K562 (cell line): ENCODE measurements around the gene SRD5A1. TPM values are rescaled to one million over a fixed set of nuclear protein-coding genes. Genes with fewer than 3 reads are reported as not detected.
A peak's percentile ranks its signal among the peaks of the same experiment; 100 is the strongest.

Source experiments
- CREB3L1 ChIP-seq: fragments of 450-650 bp; IDR thresholded peaks from 2 replicates; pipeline ENCODE4 v1.6.1; 2014; ENCODE audit warnings: low read depth, mild to moderate bottlenecking, moderate library complexity, borderline replicate concordance
- ELF1 ChIP-seq: fragments of 200-800 bp; sonication (Bioruptor generic); IDR thresholded peaks from 2 replicates; pipeline ENCODE4 v1.6.1; 2016; ENCODE audit warnings: missing genetic modification characterization, missing compliant biosample characterization
- MYBL2 ChIP-seq, 2 experiments: fragments of 450-650 bp in 1 of 2; sonication (generic) in 1 of 2; formaldehyde crosslinking in 1 of 2; IDR thresholded peaks; 2 replicates each; pipeline versions ENCODE4 v1.6.1 to v1.8.1; 2017 to 2022; ENCODE audit warnings: borderline replicate concordance in 1 of 2, inconsistent platforms in 1 of 2, low read depth in 1 of 2, mild to moderate bottlenecking in 1 of 2, missing genetic modification reagents in 1 of 2, moderate library complexity in 1 of 2
- NEUROD1 ChIP-seq: fragments of 150-350 bp; IDR thresholded peaks from 2 replicates; pipeline ENCODE4 v1.6.1; 2014; ENCODE audit warnings: borderline replicate concordance, low read length, low read depth; ENCODE audit not compliant: partially characterized antibody
- NR2C1 ChIP-seq, 2 experiments: fragments of 450-650 bp; IDR thresholded peaks; 2 replicates each; pipeline ENCODE4 v1.6.1; 2017; ENCODE audit warnings: mild to moderate bottlenecking in 2 of 2, antibody characterized with exemption in 1 of 2, inconsistent platforms in 1 of 2, missing compliant biosample characterization in 1 of 2, missing genetic modification characterization in 1 of 2
- NR2C2 ChIP-seq, 2 experiments: fragments of 200-800 bp in 1 of 2; sonication (Bioruptor generic) in 1 of 2; sonication (generic) in 1 of 2; formaldehyde crosslinking in 1 of 2; IDR thresholded peaks; 2 replicates each; pipeline versions ENCODE4 v1.6.1 to v1.8.0; 2016 to 2022; ENCODE audit warnings: mild to moderate bottlenecking in 1 of 2, missing compliant biosample characterization in 1 of 2, missing genetic modification characterization in 1 of 2, missing genetic modification reagents in 1 of 2
- SMAD1 ChIP-seq: fragments of 150-350 bp; IDR thresholded peaks from 2 replicates; pipeline ENCODE4 v1.6.1; 2014; ENCODE audit warnings: low read length, low read depth; ENCODE audit not compliant: partially characterized antibody
- U2AF1 ChIP-seq: fragments of 200-400 bp; formaldehyde crosslinking; optimal IDR thresholded peaks from 2 replicates; pipeline ENCODE3; 2017; ENCODE audit warnings: mild to moderate bottlenecking, low read depth, low read length, moderate library complexity
- polyA plus RNA-seq, 8 experiments: library from polyadenylated mRNA; depleted of rRNA in 4 of 8; stranded (reverse) in 5 of 8; unstranded in 3 of 8; fragments of >200 nt; fragmentation: Nextera tagmentation in 2 of 8; fragmentation: Illumina TruSeq in 1 of 8; extraction: Ambion mirVana in 2 of 8; extraction: Trizol in 1 of 8; gene quantifications; 2 replicates each; pipeline versions ENCODE4 v1.2.1 to v1.2.3, GENCODE V29; 2011 to 2014; ENCODE audit warnings: inconsistent platforms in 1 of 8, missing spikeins in 1 of 8
- total RNA-seq, 7 experiments: library from RNA; depleted of rRNA in 6 of 7; stranded (reverse); fragments of >200 nt in 6 of 7; fragmentation: Illumina TruSeq in 2 of 7; extraction: Trizol in 2 of 7; gene quantifications; 2 replicates each; pipeline versions ENCODE4 v1.2.1 to v1.2.3, GENCODE V29; 2011 to 2021; ENCODE audit warnings: low replicate concordance in 1 of 7
- TF ChIP-seq, protein P1 (sequence below), 2 experiments: fragments of 450-650 bp in 1 of 2; sonication (generic) in 1 of 2; formaldehyde crosslinking in 1 of 2; IDR thresholded peaks; 2 replicates each; pipeline versions ENCODE4 v1.7.1 to v1.9.0; 2016 to 2022; ENCODE audit warnings: inconsistent platforms in 1 of 2, mild to moderate bottlenecking in 1 of 2, missing genetic modification reagents in 1 of 2
- TF ChIP-seq, protein P2 (sequence below): fragments of 250-450 bp; sonication (Bioruptor Pico); IDR thresholded peaks from 2 replicates; pipeline ENCODE4 v1.8.0; 2022; ENCODE audit warnings: moderate library complexity, mild to moderate bottlenecking, inconsistent platforms
- TF ChIP-seq, protein P3 (sequence below), 2 experiments: fragments of 450-650 bp; conservative IDR thresholded peaks; 2 replicates each; pipeline ENCODE4 v1.6.1; 2017; ENCODE audit warnings: mild to moderate bottlenecking in 2 of 2, moderate library complexity in 2 of 2

Gene SRD5A1
- total and polyA plus RNA-seq, 9 of the 15 experiments (the other 6 are each of a cell fraction or from before 2014, with no cell fraction given), result 1.3 to 22.6 (median 8.1) TPM

DNA sequence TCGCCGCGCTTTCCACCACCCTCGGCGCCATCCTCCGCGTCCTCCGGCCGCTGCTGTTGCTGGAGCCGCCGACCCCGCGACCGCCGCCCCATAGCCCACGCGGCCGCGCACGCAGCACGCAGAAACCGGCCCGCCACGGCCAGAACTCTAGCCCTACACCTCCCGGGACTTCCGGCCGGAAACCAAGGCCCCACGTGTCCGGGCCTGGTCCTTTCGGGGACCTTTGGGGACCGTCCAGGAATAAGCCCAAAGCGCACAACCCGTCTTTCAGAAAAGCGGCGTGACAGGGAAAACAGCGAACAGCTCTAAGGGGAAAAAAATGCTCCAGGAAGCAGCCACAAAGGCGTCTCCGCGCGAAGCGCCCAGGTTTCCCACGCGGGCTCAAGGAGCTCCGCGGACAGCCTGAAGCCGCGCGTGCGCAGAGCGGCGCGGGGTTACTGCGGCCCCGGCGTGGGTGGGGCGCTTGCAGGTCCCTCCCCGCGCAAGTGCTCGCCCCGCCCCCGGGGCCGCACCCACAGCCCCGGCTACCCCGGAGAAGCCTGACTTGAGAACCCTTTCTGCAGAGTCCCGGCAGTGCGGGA, at the start of gene SRD5A1, which contains the start of gene NSUN2 (continued):
- TF ChIP-seq, protein P1, sequence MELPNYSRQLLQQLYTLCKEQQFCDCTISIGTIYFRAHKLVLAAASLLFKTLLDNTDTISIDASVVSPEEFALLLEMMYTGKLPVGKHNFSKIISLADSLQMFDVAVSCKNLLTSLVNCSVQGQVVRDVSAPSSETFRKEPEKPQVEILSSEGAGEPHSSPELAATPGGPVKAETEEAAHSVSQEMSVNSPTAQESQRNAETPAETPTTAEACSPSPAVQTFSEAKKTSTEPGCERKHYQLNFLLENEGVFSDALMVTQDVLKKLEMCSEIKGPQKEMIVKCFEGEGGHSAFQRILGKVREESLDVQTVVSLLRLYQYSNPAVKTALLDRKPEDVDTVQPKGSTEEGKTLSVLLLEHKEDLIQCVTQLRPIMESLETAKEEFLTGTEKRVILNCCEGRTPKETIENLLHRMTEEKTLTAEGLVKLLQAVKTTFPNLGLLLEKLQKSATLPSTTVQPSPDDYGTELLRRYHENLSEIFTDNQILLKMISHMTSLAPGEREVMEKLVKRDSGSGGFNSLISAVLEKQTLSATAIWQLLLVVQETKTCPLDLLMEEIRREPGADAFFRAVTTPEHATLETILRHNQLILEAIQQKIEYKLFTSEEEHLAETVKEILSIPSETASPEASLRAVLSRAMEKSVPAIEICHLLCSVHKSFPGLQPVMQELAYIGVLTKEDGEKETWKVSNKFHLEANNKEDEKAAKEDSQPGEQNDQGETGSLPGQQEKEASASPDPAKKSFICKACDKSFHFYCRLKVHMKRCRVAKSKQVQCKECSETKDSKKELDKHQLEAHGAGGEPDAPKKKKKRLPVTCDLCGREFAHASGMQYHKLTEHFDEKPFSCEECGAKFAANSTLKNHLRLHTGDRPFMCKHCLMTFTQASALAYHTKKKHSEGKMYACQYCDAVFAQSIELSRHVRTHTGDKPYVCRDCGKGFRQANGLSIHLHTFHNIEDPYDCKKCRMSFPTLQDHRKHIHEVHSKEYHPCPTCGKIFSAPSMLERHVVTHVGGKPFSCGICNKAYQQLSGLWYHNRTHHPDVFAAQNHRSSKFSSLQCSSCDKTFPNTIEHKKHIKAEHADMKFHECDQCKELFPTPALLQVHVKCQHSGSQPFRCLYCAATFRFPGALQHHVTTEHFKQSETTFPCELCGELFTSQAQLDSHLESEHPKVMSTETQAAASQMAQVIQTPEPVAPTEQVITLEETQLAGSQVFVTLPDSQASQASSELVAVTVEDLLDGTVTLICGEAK (IDR thresholded peaks at IDR 0.05), result peak; percentile 87
- TF ChIP-seq, protein P1 (CRISPR knock-in tag; IDR thresholded peaks at IDR 0.05), result no peak
- TF ChIP-seq, protein P2, sequence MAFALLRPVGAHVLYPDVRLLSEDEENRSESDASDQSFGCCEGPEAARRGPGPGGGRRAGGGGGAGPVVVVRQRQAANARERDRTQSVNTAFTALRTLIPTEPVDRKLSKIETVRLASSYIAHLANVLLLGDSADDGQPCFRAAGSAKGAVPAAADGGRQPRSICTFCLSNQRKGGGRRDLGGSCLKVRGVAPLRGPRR (CRISPR knock-in tag), result no peak
- TF ChIP-seq, protein P3, sequence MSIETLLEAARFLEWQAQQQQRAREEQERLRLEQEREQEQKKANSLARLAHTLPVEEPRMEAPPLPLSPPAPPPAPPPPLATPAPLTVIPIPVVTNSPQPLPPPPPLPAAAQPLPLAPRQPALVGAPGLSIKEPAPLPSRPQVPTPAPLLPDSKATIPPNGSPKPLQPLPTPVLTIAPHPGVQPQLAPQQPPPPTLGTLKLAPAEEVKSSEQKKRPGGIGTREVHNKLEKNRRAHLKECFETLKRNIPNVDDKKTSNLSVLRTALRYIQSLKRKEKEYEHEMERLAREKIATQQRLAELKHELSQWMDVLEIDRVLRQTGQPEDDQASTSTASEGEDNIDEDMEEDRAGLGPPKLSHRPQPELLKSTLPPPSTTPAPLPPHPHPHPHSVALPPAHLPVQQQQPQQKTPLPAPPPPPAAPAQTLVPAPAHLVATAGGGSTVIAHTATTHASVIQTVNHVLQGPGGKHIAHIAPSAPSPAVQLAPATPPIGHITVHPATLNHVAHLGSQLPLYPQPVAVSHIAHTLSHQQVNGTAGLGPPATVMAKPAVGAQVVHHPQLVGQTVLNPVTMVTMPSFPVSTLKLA (conservative IDR thresholded peaks at IDR 0.05), result peak; percentile 99 to 100
- peak; percentile 88 for TF ChIP-seq CREB3L1
- TF ChIP-seq ELF1 (tag), result peak; percentile 94
- TF ChIP-seq MYBL2 (IDR thresholded peaks at IDR 0.05; ENCODE audit: low read depth), result no peak
- no peak for TF ChIP-seq MYBL2 (CRISPR knock-in tag; IDR thresholded peaks at IDR 0.05; ENCODE audit: borderline replicate concordance)
- TF ChIP-seq NR2C1 (IDR thresholded peaks at IDR 0.05), result no peak
- 0 out of 2 replicates have a peak, but pooled peaks have one; percentile 30 for TF ChIP-seq NR2C1 (tag; IDR thresholded peaks at IDR 0.05)
- TF ChIP-seq NEUROD1, result peak; percentile 39
- TF ChIP-seq SMAD1, result peak; percentile 71
- TF ChIP-seq U2AF1, result peak; percentile 26
- no peak for TF ChIP-seq NR2C2 (CRISPR knock-in tag; IDR thresholded peaks at IDR 0.05)
- peak; percentile 77 for TF ChIP-seq NR2C2 (tag; IDR thresholded peaks at IDR 0.05)
